Stimulated activated CD8-positive, alpha-beta memory T cell treated with anti-CD3 and anti-CD28 coated beads, Interleukin-2, amount 100 ng/mL, for 48 hours (primary cell): ENCODE results near the gene ZNF622.
"Not testable (repeated sequence)": the region's sequence is repeated elsewhere in the genome, so short reads cannot be mapped to it uniquely, and the experiment has no call there.

Experiments used
- DNase-seq, 2 donors: peaks; one replicate each; pipeline ENCODE4 v3.0.0-alpha.2; 2020; ENCODE audit warnings: low read depth in 2 of 2

ZNF622 gene

GRCh38 chr5:16480821-16481538 lies 15.4 kb upstream of the ZNF622 start:
- DNase-seq, result no peak

DNA sequence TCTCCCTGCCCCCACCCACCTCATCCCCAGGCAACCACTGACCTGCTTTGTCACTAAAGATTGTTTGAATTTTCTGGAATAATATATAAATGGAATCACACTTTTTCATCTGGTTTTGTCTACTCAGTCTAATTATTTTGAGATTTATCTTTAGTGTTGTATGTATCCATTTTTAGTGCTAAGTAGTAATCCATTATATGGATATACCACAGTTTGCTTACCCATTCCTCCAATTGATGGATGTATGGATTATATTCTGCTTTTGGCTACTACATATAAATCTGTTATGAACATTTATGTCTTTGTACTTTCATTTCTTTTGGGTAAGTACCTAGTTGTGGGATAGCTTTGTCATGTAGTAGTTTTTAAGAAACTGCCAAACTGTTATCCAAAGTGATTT lies 14.5 kb upstream of the ZNF622 start:
- DNase-seq, result no peak

DNA sequence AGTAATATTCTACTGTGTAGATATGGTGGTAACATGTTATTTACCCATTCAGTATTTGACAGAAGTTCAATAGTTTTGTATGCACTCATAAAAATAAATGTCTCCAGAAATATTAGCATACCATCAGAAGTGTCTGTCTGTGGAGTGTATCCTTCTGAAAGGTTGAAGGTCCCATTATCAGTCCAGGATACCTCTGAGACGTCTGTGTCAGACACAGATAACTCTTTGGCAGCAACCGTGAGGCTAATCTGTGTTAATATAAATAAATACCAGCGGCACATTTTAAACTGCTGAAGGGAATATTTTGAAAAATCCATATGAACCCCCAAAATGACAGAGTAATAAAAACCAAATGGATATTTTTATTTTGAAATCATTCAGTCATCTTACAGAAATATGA lies 11.9 kb upstream of the ZNF622 start:
- DNase-seq, result no peak

GRCh38 chr5:16476417-16476816 lies 10.8 kb upstream of the ZNF622 start:
- DNase-seq, result not testable (repeated sequence)

DNA sequence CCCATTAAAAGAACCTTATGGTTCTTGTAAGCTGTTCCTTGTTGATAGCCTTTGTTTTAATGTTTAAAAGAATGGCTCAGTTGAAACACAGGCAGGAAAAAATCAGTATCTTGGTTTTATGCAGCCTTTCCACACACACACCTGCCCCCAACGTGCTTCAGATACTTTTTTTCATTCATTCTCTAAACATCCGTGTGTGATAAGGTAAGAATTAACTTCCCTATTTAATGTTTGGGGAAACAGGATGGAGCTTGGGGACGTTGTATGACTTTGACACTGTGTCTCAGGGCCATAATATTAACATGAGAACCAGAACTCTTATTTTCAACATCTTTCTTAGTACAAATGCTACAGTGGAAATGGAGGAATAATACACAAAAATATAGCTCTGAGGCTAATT lies 5.8 kb upstream of the ZNF622 start:
- no peak for DNase-seq

- no peak for DNase-seq
Measured at GRCh38 chr5:16467363-16468219, 2.0 kb upstream of the ZNF622 start.

DNA sequence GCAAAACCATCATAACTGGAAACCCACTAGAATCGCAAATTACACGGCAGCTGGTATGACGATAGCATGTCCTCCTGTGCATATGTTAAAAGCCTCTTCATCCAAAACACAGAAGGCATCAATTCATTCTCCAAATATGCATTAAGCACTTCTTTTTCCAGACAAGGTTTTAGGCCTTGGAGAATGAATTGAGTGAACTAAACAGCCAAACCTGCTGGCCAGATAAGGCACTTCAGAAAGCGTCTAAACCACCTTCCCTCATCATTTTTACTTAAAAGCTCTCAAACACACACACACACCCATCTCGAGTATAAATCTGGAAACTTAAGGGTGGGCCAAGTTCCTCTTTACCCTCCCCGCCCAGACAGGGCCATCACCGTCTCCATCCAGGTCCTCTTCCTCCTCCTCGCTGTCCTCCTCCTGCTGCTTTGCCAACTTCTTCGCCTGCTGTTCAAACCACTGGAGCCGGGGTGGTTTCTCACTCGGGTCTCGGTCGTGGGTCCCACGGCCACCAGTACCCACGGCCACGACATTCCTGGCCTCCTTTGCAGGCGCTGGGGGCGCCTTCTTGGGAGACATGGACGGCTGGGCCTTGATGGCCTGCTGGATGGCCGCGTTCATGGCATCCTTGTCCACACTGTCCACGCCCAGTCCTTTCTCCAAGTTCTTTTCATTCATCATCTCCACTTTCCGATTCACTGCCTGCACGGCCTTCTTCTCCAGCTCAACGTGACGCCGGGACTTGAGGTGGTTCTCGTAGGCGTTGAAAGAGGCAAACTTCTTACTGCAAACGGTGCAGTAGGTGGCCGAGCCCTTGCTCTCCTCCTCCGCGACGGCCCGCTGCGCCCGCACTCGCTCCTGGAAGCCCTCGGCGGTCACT lies 696 bp downstream of the ZNF622 start:
- no peak for DNase-seq

DNA sequence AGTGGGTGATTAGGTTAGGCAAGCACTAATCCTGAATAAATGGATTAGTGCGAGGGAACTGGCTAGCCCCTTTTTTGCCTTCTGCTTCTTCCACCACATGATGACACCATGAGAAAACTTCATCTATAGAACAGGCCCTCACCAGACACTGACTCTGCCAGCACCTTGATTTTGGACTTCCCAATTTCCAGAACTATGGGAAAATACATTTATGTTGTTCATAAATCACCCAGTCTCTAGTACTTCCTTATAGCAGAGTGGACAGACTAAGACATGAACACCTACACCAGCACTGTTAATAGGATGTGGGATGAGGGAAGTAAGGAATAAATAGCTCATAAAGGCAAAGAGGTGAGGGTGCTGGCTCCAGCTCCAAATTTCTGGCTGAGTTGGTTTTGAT lies 1.4 kb downstream of the ZNF622 start:
- no peak for DNase-seq

DNA sequence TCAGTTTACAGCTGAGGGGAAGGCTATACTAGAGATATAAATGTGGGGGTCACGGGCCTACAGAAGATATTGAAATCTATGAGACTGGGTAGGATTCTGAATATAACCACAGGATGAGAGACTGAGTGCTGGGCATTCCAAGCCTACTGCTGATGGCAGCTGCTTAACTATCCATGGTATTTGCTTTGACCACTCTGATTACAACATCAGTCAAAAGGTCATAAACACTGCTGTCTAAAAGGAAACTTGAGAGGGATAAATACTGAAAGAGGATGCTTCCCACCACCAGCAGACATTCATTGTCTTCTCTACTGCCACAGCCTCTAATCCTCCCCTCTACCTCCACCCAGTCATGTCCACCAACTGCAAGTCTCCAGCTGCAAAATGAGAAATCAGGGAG lies 3.8 kb downstream of the ZNF622 start:
- no peak for DNase-seq

DNA sequence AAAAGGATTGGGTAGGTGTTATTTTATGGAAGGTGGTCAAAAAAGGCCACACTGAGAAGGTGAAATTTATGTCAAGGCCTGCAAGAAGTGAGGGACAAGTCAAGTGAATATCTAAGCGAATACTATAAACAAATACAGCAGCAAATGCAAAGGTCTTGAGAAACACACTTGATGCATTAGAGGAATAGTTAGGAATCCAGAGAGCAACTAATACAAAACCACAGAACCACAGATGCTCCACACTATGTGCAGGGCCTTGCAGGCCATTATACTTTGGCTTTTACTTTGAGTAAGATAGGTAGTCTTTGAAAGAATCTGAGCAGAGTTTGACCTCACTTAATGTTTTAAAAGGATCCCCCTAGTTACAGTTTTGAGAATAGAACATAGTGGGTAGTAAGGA lies 4.6 kb downstream of the ZNF622 start:
- no peak for DNase-seq

GRCh38 chr5:16459451-16459850 lies 6.1 kb downstream of the ZNF622 start:
- no peak for DNase-seq

DNA sequence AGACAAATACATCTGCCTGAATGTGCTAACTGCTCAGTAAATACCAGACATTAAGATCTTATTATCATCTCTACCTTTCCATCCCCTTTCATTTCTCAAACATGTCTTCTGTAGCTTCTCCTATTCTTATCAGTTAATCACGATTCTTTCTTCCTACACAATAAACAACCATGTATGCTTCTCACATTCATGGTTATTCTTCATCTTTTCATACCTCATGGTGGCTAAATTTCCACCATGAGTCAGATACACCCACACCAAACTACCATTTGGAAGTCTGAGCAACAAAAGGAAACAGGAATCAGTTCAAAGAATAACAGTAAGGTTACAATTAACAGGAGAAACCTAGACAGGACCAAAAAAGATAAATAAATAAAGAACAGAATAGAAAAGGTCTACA lies 7.7 kb downstream of the ZNF622 start:
- DNase-seq, result no peak

DNA sequence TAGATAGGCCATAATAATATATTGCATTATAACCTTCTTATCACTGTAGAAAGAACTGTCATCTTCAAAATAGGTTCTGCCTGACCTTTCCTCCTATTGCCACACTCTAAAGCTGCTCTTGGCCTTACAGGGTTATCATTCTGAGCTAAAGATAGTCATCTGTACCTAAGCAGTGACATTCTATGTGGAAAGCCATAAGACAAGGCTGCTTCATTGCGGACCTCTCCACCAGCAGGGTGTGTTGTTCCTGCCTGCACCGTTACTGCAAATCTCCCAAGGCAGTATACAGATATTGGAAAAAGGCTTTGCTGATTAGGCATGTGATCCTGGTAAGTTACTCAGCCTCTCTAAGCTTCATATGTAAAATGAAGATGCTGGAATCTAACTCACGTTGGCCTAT lies 8.1 kb downstream of the ZNF622 start:
- DNase-seq, result no peak

DNA sequence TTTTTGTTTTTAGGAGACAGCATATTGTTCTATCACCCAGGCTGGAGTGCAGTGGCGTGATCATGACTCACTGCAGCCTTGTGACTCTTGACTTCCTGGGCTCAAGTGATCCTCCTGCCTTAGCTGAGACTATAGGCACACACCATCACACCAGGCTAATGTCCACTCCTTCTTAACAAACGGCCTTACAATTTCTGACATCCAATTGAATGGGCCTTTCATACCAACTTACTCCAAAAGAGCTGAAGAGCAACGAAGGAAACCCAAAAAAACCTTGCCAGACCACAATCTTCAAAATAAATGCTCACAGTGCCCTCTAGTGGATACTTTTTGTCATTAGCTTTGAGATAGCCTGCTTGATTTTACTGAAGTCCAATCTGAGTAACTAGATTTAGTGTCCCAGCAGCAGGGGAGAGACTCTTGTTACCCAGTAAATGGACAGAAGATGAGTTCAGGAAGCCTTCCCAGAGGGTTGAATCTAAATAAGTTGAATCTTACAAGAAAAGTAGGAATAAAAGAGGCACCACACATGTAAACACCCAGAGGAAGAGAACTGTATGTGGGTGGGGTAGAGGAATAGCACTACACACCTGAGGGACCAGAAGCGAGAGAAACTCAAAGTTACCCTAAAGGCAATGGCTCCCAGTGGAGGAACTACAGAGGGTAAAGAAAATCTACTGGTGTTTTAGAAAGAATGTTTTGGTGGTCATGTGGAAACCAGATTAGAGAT lies 9.3 kb downstream of the ZNF622 start:
- no peak for DNase-seq

DNA sequence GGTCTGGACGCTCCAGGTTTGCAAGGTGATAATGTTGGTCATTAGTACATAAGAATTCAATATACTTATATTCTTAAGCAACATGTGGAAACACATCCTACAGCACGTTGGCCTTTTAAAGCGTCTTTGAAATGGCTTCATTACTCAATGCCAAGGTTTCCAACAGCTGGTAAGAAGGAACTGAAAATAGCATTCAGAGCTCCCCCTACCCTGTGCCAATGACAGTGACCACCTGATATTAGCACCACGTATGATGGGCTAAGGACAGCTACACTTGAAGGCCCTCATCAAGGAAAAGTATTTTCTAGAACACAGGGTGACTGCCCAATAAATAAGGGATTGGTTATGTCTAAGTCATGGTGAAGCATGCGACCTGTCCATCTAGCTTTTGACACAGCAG lies 9.9 kb downstream of the ZNF622 start:
- DNase-seq, result no peak

- no peak for DNase-seq
Measured at GRCh38 chr5:16454686-16455085, 10.9 kb downstream of the ZNF622 start.

- DNase-seq, result no peak
Measured at GRCh38 chr5:16453609-16454008, 12.0 kb downstream of the ZNF622 start.

DNA sequence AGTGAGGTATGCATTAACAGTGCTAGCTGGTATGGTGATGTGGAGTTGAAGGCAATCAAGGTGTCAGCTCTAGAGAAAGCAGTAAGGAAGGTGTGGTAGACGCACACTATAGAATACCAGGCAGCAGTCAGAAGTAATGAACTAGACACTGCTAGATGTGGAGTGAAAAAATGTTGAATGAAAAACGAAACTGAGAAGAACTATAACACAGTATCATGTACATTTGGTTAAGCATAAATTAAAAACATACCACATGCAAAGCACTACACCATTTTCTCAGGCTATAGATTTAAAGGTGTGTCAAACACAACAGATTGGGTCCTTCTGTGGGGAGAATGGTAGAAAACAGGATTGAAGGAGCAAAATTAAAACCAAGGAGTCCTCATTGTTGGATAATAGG lies 15.4 kb downstream of the ZNF622 start:
- DNase-seq, result no peak

DNA sequence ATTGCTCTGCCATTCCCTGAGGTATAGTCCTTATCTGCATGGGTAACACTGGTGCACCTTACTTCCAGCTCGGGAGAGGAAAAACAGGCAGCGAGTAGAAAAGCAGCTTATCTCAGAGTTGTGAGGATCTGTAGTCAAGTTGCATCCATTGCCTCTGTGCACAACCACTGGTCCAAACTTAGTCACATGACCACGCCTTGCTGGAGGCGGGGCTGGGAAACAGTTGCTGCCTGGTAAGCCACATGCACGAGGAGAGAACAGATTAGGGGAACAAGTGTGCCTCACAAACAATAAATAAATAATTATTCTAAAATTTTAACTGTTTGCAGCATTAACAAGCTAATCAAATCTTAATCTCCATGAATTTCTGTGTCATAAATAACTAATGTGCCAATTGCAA lies 18.6 kb downstream of the ZNF622 start:
- no peak for DNase-seq

GRCh38 chr5:16437977-16438376 lies 27.6 kb downstream of the ZNF622 start:
- DNase-seq, result no peak

- DNase-seq, result not testable (repeated sequence)
Measured at GRCh38 chr5:16436065-16436682, 29.4 kb downstream of the ZNF622 start.
